ENCODE measurements around the gene BRICD5.
"Not testable (repeated sequence)": the region's sequence is repeated elsewhere in the genome, so short reads cannot be mapped to it uniquely, and the experiment has no call there.

The BRICD5 gene

GRCh38 chr16:2243781-2244180 is 33.1 kb upstream of the BRICD5 start:
- TF ChIP-seq GATA1 (IDR thresholded peaks at IDR 0.05; ENCODE audit: low read depth, low read length) (no peak), POLR2A (IDR thresholded peaks at IDR 0.05; ENCODE audit: low read length) (no peak)
- DNase-seq: no peak

DNA sequence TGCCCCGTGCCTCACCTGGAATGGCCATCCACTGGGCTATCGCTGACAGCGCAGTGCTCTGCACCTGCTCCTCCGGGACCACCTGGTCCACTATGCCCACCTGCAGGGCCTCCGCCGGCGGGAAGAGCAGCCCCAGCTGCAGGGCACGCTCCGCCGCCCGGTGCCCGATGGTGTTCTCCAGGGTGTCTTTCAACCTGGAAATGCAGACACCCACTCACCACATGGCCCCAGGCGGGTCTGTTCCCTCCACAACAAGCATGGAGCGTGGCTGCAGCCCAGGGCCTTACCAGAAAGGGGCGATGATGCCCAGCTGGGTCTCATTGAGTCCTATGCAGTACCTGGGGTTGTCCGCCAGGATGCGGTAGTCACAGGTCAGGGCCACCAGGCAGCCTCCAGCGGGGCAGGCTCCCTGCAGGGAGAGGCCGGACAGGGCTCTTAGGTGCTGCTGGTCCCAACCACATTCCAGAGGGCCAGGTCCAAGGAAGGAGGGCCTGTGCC is 32.4 kb upstream of the BRICD5 start:
- peak; percentile 34 to 37 for DNase-seq
- TF ChIP-seq POLR2A (IDR thresholded peaks at IDR 0.05; ENCODE audit: low read length): no peak
- TF ChIP-seq GATA1 (IDR thresholded peaks at IDR 0.05; ENCODE audit: low read depth, low read length): no peak

DNA sequence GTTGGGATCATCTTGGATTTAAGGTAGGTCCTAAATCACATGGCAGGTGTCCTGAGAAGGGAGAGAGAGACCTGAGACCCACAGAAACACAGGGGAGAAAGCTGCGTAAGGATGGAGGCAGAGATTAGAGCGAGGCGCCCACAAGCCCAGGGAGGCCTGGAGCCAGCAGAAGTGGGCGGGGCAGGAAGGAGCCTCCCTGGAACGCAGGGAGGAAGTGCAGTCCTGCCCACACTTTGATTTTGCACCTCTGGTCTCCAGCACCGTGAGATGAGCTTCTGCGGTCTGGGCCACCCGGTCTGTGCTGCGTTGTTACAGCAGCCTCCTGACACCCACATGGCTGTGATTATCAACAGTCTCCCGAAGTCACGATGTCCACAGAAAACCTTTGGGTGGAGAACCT is 31.9 kb upstream of the BRICD5 start:
- TF ChIP-seq GATA1 (IDR thresholded peaks at IDR 0.05; ENCODE audit: low read depth, low read length): no peak
- no peak for TF ChIP-seq POLR2A (IDR thresholded peaks at IDR 0.05; ENCODE audit: low read length)

GRCh38 chr16:2240331-2240730 is 29.7 kb upstream of the BRICD5 start:
- DNase-seq: not testable (repeated sequence)

More for the DNA sequence above, 31.9 kb upstream of the BRICD5 start:
- no peak for DNase-seq

DNA sequence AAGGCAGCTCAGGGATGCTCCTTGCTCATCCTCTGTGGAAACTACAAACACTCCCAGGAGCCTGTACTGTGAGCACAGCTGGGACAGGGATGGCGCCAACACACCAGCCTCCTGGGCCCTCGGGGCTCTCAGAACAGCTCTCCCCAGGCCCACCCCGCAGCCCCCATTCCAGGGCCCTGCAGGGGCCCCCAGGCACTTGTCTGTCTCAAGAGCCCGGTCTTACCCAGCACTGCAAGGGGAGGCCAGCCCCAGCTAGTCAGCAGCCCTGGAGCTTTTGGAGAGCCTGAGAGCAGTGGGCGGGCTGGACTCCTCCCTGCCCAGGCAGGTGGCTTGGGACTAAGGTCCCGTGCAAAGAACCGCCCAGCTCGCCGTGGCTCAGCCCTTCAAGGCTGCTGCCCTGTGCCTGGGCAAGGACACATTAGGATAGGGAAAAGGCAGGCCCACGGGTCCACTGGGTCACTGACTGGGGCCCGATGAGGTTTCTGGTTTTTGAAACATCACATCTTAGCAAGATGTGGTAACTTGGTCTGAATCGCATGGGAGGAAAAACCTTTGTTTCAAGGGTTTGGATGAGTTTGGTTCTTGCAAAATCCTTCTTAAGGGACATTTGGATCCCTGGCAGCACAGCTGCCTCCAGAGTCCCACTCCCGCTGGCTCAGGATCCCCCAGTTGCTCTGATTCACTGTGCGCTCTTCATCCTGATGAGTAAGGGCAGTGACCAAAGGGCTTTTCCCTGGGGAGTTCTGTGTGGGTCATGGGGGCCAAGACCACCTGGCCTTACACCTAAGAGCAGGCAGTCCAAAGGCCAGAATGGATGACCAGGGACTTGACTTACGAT is 28.4 kb upstream of the BRICD5 start:
- DNase-seq: no peak
- no peak for TF ChIP-seq POLR2A (IDR thresholded peaks at IDR 0.05; ENCODE audit: low read length)
- no peak for TF ChIP-seq GATA1 (IDR thresholded peaks at IDR 0.05; ENCODE audit: low read depth, low read length)

- TF ChIP-seq POLR2A (IDR thresholded peaks at IDR 0.05; ENCODE audit: low read length): no peak
- no peak for DNase-seq
Observed at GRCh38 chr16:2238150-2238837, 27.6 kb upstream of the BRICD5 start.

DNA sequence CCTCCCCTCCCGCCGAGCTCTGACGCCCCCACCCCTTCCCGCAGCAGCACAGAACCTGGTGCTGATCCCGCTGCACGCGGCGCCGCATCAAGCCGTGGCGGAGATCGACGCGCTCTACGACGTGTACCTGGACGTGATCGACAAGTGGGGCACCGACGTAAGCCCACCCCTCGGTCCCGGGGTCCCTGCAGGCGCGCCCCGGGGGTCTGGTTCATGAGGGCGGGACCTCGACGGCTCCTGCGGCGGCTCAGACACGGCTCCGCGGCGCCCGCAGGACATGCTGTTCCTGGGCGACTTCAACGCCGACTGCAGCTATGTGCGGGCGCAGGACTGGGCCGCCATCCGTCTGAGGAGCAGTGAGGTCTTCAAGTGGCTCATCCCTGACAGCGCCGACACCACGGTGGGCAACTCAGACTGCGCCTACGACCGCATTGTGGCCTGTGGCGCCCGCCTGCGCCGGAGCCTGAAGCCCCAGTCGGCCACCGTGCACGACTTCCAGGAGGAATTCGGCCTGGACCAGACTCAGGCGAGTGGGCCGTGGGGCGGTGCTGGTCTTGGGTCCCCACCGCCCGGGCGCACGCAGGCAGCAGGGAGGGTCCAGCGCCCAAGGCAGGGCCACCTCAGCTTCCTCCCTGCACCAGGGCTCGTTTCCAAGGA is 27.0 kb upstream of the BRICD5 start:
- DNase-seq: no peak
- no peak for TF ChIP-seq GATA1 (IDR thresholded peaks at IDR 0.05; ENCODE audit: low read depth, low read length)
- no peak for TF ChIP-seq POLR2A (IDR thresholded peaks at IDR 0.05; ENCODE audit: low read length)

DNA sequence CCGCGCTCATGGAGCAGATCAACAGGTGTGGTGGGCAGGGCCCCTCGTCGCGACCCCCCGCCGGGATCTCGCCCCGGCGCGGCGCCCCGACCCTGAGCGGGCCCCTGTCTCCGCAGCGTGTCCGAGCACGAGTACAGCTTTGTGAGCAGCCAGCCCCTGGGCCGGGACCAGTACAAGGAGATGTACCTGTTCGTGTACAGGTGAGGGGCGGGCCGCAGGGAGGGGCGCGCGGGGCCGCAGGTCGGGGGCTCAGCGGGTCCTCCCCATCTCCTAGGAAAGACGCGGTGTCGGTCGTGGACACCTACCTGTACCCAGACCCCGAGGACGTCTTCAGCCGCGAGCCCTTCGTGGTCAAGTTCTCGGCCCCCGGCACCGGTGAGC is 26.4 kb upstream of the BRICD5 start:
- DNase-seq: no peak
- TF ChIP-seq POLR2A (IDR thresholded peaks at IDR 0.05; ENCODE audit: low read length): no peak
- no peak for TF ChIP-seq GATA1 (IDR thresholded peaks at IDR 0.05; ENCODE audit: low read depth, low read length)

DNA sequence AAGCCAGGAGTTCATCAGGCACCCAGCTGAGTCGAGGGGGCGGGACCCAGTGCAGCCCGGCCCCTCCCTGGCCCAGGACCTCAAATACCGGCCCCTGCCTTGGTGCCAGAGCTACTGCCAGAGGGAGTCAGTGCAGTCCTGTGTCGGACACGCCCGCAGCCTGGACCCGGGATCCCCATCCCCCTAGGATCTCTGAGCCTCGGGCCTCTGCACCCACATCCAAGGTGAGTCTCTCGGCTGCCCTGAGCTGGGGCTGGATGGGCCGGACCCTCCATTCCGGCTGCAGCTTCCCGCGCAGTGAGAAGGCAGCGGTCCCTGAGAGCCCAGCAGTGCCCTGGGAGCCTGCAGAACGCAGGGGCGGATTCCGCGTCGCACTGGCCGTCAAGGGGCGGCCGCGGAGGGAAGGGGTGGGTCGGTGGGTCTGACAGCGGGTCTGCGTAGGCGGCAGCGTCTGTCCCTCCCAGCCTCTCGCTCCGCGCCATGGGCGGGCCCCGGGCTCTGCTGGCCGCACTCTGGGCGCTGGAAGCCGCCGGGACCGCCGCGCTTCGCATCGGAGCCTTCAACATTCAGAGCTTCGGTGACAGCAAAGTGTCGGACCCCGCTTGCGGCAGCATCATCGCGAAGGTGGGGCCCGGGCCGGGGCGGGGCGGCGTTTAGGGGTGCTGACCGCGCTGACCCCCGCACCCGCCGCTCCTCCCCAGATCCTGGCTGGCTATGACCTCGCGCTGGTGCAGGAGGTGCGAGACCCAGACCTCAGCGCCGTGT is 25.9 kb upstream of the BRICD5 start, which contains the start of gene DNASE1L2:
Gene DNASE1L2, plus strand, starts transcription at position 108 of the 765 bp plus-strand sequence. Its CDS starts 373 bp downstream, at position 481.
- no peak for DNase-seq
- TF ChIP-seq POLR2A (IDR thresholded peaks at IDR 0.05; ENCODE audit: low read length) (no peak), GATA1 (IDR thresholded peaks at IDR 0.05; ENCODE audit: low read depth, low read length) (no peak)

- no peak for DNase-seq
- no peak for TF ChIP-seq POLR2A (IDR thresholded peaks at IDR 0.05; ENCODE audit: low read length)
- no peak for TF ChIP-seq GATA1 (IDR thresholded peaks at IDR 0.05; ENCODE audit: low read depth, low read length)
Observed at GRCh38 chr16:2235695-2236336, 25.2 kb upstream of the BRICD5 start.

GRCh38 chr16:2235234-2235651 is 24.6 kb upstream of the BRICD5 start:
- DNase-seq: no peak
- TF ChIP-seq POLR2A (IDR thresholded peaks at IDR 0.05; ENCODE audit: low read length) (no peak), GATA1 (IDR thresholded peaks at IDR 0.05; ENCODE audit: low read depth, low read length) (no peak)

DNA sequence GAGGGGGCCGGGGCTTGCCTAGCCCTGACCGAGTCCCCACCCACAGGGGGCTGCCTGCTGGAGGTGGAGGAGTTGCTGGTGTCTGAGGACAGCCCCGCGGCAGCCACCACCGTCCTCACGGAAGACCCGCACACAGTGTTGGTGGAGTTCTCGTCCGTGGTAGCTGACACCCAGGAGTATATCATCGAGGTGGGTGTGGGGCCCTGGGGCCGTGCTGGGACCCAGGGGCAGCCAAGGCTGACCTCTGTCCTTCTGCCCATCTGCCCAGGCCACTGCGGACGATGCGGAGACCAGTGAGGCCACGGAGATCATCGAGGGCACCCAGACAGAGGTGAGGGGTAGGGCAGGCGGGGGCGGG is 24.1 kb upstream of the BRICD5 start:
- DNase-seq: no peak
- TF ChIP-seq POLR2A (IDR thresholded peaks at IDR 0.05; ENCODE audit: low read length) (no peak), GATA1 (IDR thresholded peaks at IDR 0.05; ENCODE audit: low read depth, low read length) (no peak)

Data from erythroblast (primary cell).